H1 (cell line): ENCODE results near the gene SPATA21. TPM values are rescaled to one million over a fixed set of nuclear protein-coding genes. Genes with fewer than 3 reads are reported as not detected.

ENCODE experiments used
- CTCF ChIA-PET: fragments of 300-600 bp; sonication (Branson Sonifier 250); formaldehyde crosslinking; loops from one replicate; lab custom pipeline; 2021; ENCODE audit not compliant: partially characterized antibody; lab: Charles Lee
- POLR2A ChIA-PET: fragments of 300-600 bp; sonication (Branson Sonifier 250); formaldehyde crosslinking; loops from one replicate; lab custom pipeline; 2021; ENCODE audit warnings: inconsistent platforms; ENCODE audit not compliant: partially characterized antibody; lab: Charles Lee
- DNase-seq, 2 experiments: peaks; one replicate each; pipeline versions ENCODE4 v3.0.0 to v3.0.0-alpha.2; 2010 to 2022; ENCODE audit warnings: low spot score in 2 of 2, low read depth in 1 of 2, mixed read lengths in 1 of 2
- FAIRE-seq: peaks from 2 replicates; lab custom pipeline; 2011; peaks lifted over from hg19 to GRCh38; lab: Jason Lieb, UNC
- H2AFZ ChIP-seq: 2 replicates; pipeline ENCODE4 v1.8.1; 2012; ENCODE audit warnings: low read length, inconsistent platforms
- H2AK5ac ChIP-seq: 2 replicates; pipeline ENCODE4 v1.6.1; 2013; ENCODE audit warnings: low read depth, low read length
- H2BK120ac ChIP-seq: replicated peaks from 2 replicates; pipeline ENCODE3; 2013; ENCODE audit warnings: low read depth, low read length, inconsistent platforms
- H2BK12ac ChIP-seq: 2 replicates; pipeline ENCODE4 v1.6.1; 2013; ENCODE audit warnings: low read depth, low read length
- H2BK15ac ChIP-seq: 2 replicates; pipeline ENCODE4 v1.6.1; 2013; ENCODE audit warnings: low read length
- H2BK20ac ChIP-seq: 2 replicates; pipeline ENCODE4 v1.6.1; 2013; ENCODE audit warnings: low read length
- H2BK5ac ChIP-seq: 2 replicates; pipeline ENCODE4 v1.6.1; 2013; ENCODE audit warnings: low read depth, low read length
- H3K14ac ChIP-seq: 2 replicates; pipeline ENCODE4 v1.6.1; 2013; ENCODE audit warnings: inconsistent platforms; ENCODE audit not compliant: insufficient read length
- H3K18ac ChIP-seq: 2 replicates; pipeline ENCODE4 v1.6.1; 2013; ENCODE audit warnings: low read length; ENCODE audit errors: extremely low read depth
- H3K23ac ChIP-seq: 2 replicates; pipeline ENCODE4 v1.6.1; 2013; ENCODE audit warnings: inconsistent platforms; ENCODE audit not compliant: insufficient read length
- H3K23me2 ChIP-seq: 2 replicates; pipeline ENCODE4 v1.6.1; 2013; ENCODE audit warnings: low read depth, low read length
- H3K27ac ChIP-seq: 2 replicates; pipeline ENCODE4 v1.6.1; 2011; ENCODE audit warnings: low read depth, low read length, inconsistent platforms
- H3K27me3 ChIP-seq, 4 experiments: replicated peaks in 1 of 4; 1 replicate in 1 of 4; 2 replicates in 3 of 4; pipeline versions ENCODE4 v1.6.1 to v1.8.1; 2011 to 2013; ENCODE audit warnings: low read length in 3 of 4, mild to moderate bottlenecking in 3 of 4, inconsistent platforms in 2 of 4, mixed read lengths in 2 of 4, moderate library complexity in 1 of 4; ENCODE audit not compliant: control insufficient read depth in 3 of 4, insufficient read depth in 3 of 4; ENCODE audit errors: extremely low read depth in 1 of 4
- H3K36me3 ChIP-seq, 4 experiments: 2 replicates each; pipeline versions ENCODE4 v1.6.1 to v1.8.1; 2011 to 2013; ENCODE audit warnings: mild to moderate bottlenecking in 4 of 4, low read length in 3 of 4, moderate library complexity in 2 of 4, control low read depth in 1 of 4, inconsistent platforms in 1 of 4; ENCODE audit not compliant: insufficient read depth in 4 of 4, control insufficient read depth in 2 of 4
- H3K4ac ChIP-seq: replicated peaks from 2 replicates; pipeline ENCODE3; 2013; ENCODE audit warnings: low read length, low read depth, mixed read lengths, inconsistent platforms; ENCODE audit not compliant: insufficient read length
- H3K4me1 ChIP-seq, 4 experiments: replicated peaks in 1 of 4; 1 replicate in 1 of 4; 2 replicates in 3 of 4; pipeline versions ENCODE4 v1.6.1 to v1.8.1; 2011 to 2013; ENCODE audit warnings: low read length in 3 of 4, inconsistent platforms in 2 of 4, mixed read lengths in 1 of 4; ENCODE audit not compliant: insufficient read depth in 4 of 4, control insufficient read depth in 3 of 4
- H3K4me2 ChIP-seq, 2 experiments: 2 replicates each; pipeline versions ENCODE4 v1.6.1 to v1.8.1; 2011 to 2013; ENCODE audit warnings: low read depth in 2 of 2, low read length in 2 of 2, control low read depth in 1 of 2, inconsistent platforms in 1 of 2, mild to moderate bottlenecking in 1 of 2; ENCODE audit not compliant: insufficient read depth in 1 of 2
- H3K4me3 ChIP-seq, 4 experiments: fragments of 200-600, 300-600 bp in 1 of 4; sonication (generic), shearing (Covaris generic), sonication (Bioruptor Twin) in 1 of 4; 2 replicates each; pipeline versions ENCODE4 v1.5.1 to v1.8.1; 2011 to 2016; ENCODE audit warnings: low read length in 4 of 4, low read depth in 3 of 4, control low read depth in 2 of 4, inconsistent platforms in 2 of 4, mild to moderate bottlenecking in 2 of 4, mixed read lengths in 1 of 4, moderate library complexity in 1 of 4; ENCODE audit not compliant: insufficient read depth in 2 of 4; ENCODE audit errors: extremely low read depth in 1 of 4
- H3K56ac ChIP-seq: replicated peaks from 2 replicates; pipeline ENCODE3; 2013; ENCODE audit warnings: low read depth, mild to moderate bottlenecking, mixed read lengths, low read length, inconsistent platforms; ENCODE audit not compliant: insufficient read length
- H3K79me1 ChIP-seq: 2 replicates; pipeline ENCODE4 v1.6.1; 2013; ENCODE audit warnings: low read depth, low read length, control low read depth
- H3K79me2 ChIP-seq, 2 experiments: 2 replicates each; pipeline versions ENCODE4 v1.6.1 to v1.8.1; 2012 to 2013; ENCODE audit warnings: low read length in 2 of 2, mild to moderate bottlenecking in 2 of 2, inconsistent platforms in 1 of 2; ENCODE audit not compliant: insufficient read depth in 2 of 2, control insufficient read depth in 1 of 2
- H3K9ac ChIP-seq, 4 experiments: replicated peaks in 1 of 4; 1 replicate in 1 of 4; 2 replicates in 3 of 4; pipeline versions ENCODE4 v1.6.1 to v1.8.1; 2011 to 2013; ENCODE audit warnings: low read depth in 3 of 4, low read length in 3 of 4, control low read depth in 2 of 4, mild to moderate bottlenecking in 2 of 4, moderate library complexity in 2 of 4, inconsistent platforms in 1 of 4; ENCODE audit errors: extremely low read depth in 1 of 4
- H3K9me3 ChIP-seq, 2 experiments: 2 replicates each; pipeline versions ENCODE4 v1.6.1 to v1.8.1; 2012 to 2013; ENCODE audit warnings: mild to moderate bottlenecking in 2 of 2, moderate library complexity in 2 of 2, control low read depth in 1 of 2, inconsistent platforms in 1 of 2, low read depth in 1 of 2, low read length in 1 of 2, mixed read lengths in 1 of 2; ENCODE audit not compliant: insufficient read depth in 2 of 2
- H4K20me1 ChIP-seq, 2 experiments: replicated peaks in 1 of 2; 2 replicates each; pipeline versions ENCODE3 to v1.8.1; 2011 to 2013; ENCODE audit warnings: inconsistent platforms in 2 of 2, low read length in 2 of 2, mild to moderate bottlenecking in 1 of 2; ENCODE audit not compliant: insufficient read depth in 2 of 2, control insufficient read depth in 1 of 2
- H4K5ac ChIP-seq: 2 replicates; pipeline ENCODE4 v1.6.1; 2013; ENCODE audit warnings: low read length, low read depth, mixed read lengths, inconsistent platforms; ENCODE audit not compliant: insufficient read length
- H4K8ac ChIP-seq: 2 replicates; pipeline ENCODE4 v1.8.0; 2013; ENCODE audit warnings: mild to moderate bottlenecking, moderate library complexity, low read length, inconsistent platforms; ENCODE audit not compliant: insufficient read depth; ENCODE audit errors: extremely low read depth
- H4K91ac ChIP-seq: replicated peaks from 2 replicates; pipeline ENCODE3; 2013; ENCODE audit warnings: low read length, mixed read lengths, inconsistent platforms; ENCODE audit not compliant: insufficient read length
- ATF3 ChIP-seq: IDR thresholded peaks from 2 replicates; pipeline ENCODE4 v1.6.1; 2011; ENCODE audit warnings: low read depth, mild to moderate bottlenecking, low read length; ENCODE audit not compliant: insufficient read depth
- BRCA1 ChIP-seq: IDR thresholded peaks from 2 replicates; pipeline ENCODE4 v1.6.1; 2012; ENCODE audit warnings: low read depth, low read length, improper control_type of control experiment
- CREB1 ChIP-seq: IDR thresholded peaks from 2 replicates; pipeline ENCODE4 v1.6.1; 2012; ENCODE audit warnings: inconsistent platforms
- CTCF ChIP-seq, 3 experiments: IDR thresholded peaks; 1 replicate in 2 of 3; 2 replicates in 1 of 3; pipeline versions ENCODE4 v1.5.1 to v1.6.1; 2011; ENCODE audit warnings: low read length in 3 of 3, mild to moderate bottlenecking in 3 of 3, inconsistent platforms in 2 of 3, low read depth in 1 of 3, moderate library complexity in 1 of 3; ENCODE audit not compliant: insufficient read depth in 1 of 3; ENCODE audit errors: control extremely low read depth in 1 of 3
- KDM1A ChIP-seq: fragments of 200-600, 300-600 bp; sonication (generic); IDR thresholded peaks from 2 replicates; pipeline ENCODE4 v1.7.1; 2016; ENCODE audit warnings: mild to moderate bottlenecking, low read length, borderline replicate concordance
- KDM4A ChIP-seq: IDR thresholded peaks from one replicate; pipeline ENCODE4 v1.7.1; 2012; ENCODE audit warnings: low read depth, mild to moderate bottlenecking, moderate library complexity, low read length, inconsistent platforms; ENCODE audit not compliant: severe bottlenecking
- NANOG ChIP-seq: IDR thresholded peaks from 2 replicates; pipeline ENCODE4 v1.6.1; 2011; ENCODE audit warnings: low read length, low read depth, mild to moderate bottlenecking, inconsistent platforms; ENCODE audit not compliant: insufficient read depth, poor library complexity, severe bottlenecking
- POLR2AphosphoS5 ChIP-seq: IDR thresholded peaks from 2 replicates; pipeline ENCODE4 v1.6.1; 2011; ENCODE audit warnings: low read depth, low read length
- SP2 ChIP-seq: IDR thresholded peaks from 2 replicates; pipeline ENCODE4 v1.6.1; 2012; ENCODE audit warnings: mild to moderate bottlenecking, low read length, inconsistent platforms
- WGBS, 2 experiments: shearing (Covaris generic) in 1 of 2; methylation state at CpG; one replicate each; pipeline versions ENCODE4 v1.1.6 to v1.1.7; 2013 to 2015; ENCODE audit warnings: low lambda C conversion rate in 2 of 2, mixed read lengths in 2 of 2, inconsistent platforms in 1 of 2, low coverage in 1 of 2, missing lambda C conversion rate in 1 of 2; ENCODE audit not compliant: insufficient replicate concordance in 2 of 2, insufficient coverage in 1 of 2, insufficient read length in 1 of 2; ENCODE audit errors: extremely low coverage in 1 of 2, missing lambda C conversion rate in 1 of 2; 5-methylcytosine and 5-hydroxymethylcytosine counted together
- polyA plus RNA-seq, 7 experiments: library from polyadenylated mRNA; depleted of rRNA in 3 of 7; stranded (reverse) in 5 of 7; unstranded in 2 of 7; fragments of >200 nt in 5 of 7; fragments of 200-250 nt in 2 of 7; gene quantifications; 1 replicate in 5 of 7; 2 replicates in 1 of 7; 4 replicates in 1 of 7; pipeline versions ENCODE4 v1.2.1 to v1.2.3, GENCODE V29; 2011 to 2013; ENCODE audit warnings: missing spikeins in 2 of 7, mixed read lengths in 2 of 7
- total RNA-seq: library from RNA; stranded (reverse); fragmentation: NEBNext Ultra II Directional; extraction: Animal tissue kit (Norgen Biotek cat#: 25700); gene quantifications from 2 replicates; pipeline ENCODE4 v1.2.1, GENCODE V29; 2021

Gene SPATA21
- total and polyA plus RNA-seq, 2 of the 8 experiments (the other 6 are each of a cell fraction or from before 2014, with no cell fraction given) = not detected

- no peaks in the 10 kb centered on the region for H3K79me1 ChIP-seq
- no peak overlapping the region for H2BK12ac ChIP-seq
- H3K36me3 ChIP-seq = peaks cover 0 to 3% (median 1%) of the 10 kb centered on the region in 4 experiments; a peak in 1 of 8 replicates
- no peak overlapping the region for H2AK5ac ChIP-seq
- H2BK15ac ChIP-seq = no peak overlapping the region
- H3K4me3 ChIP-seq = no peak overlapping the region
- no peaks in the 10 kb centered on the region for H3K4me1 ChIP-seq
- no peak overlapping the region for H3K14ac ChIP-seq
- peak overlapping the region; percentile 38 for H3K4ac ChIP-seq
- no peaks in the 10 kb centered on the region for H3K9me3 ChIP-seq
- H3K56ac ChIP-seq = no peak overlapping the region
- 96% methylated on average over 21 of the region's 21 CpGs; no CpG with 5 or more reads in 1 of the 2 experiments for WGBS, 2 experiments
- no peak overlapping the region for H3K23ac ChIP-seq
- H4K8ac ChIP-seq = no peak overlapping the region
- H2AFZ ChIP-seq = no peak overlapping the region
- H2BK20ac ChIP-seq = no peak overlapping the region
- H3K23me2 ChIP-seq = peaks cover 1% of the 10 kb centered on the region; the same call in 1 of the 2 replicates
- H4K91ac ChIP-seq = no peak overlapping the region
- ChIA-PET POLR2A (no interaction called here), CTCF (interaction anchor here (1.2 to 1.6 kb wide), 4 partner anchors 10 to 161 kb away, joined by 4 to 6 read pairs (median 5); partner anchors contain the start of gene NECAP2)
- H4K5ac ChIP-seq = no peak overlapping the region
- H2BK120ac ChIP-seq = no peak overlapping the region
- H3K27me3 ChIP-seq = no peaks in the 10 kb centered on the region
- H2BK5ac ChIP-seq = no peak overlapping the region
- H3K18ac ChIP-seq = no peak overlapping the region
- H4K20me1 ChIP-seq = peaks cover 2 to 4% of the 10 kb centered on the region in 2 experiments
- no peak overlapping the region for H3K27ac ChIP-seq
- no peak overlapping the region for H3K4me2 ChIP-seq
- no peaks in the 10 kb centered on the region for H3K79me2 ChIP-seq
- DNase-seq (no peak), FAIRE-seq (no peak)
- H3K9ac ChIP-seq = no peak overlapping the region
- TF ChIP-seq ATF3 (no peak), CREB1 (no peak), BRCA1 (no peak), CTCF (IDR thresholded peaks at IDR 0.05; ENCODE audit: control extremely low read depth in 1 of 3, insufficient read depth in 1 of 3, low read depth in 1 of 3, low read length in 3 of 3) (no peak), NANOG (no peak), SP2 (no peak), KDM1A (no peak), POLR2AphosphoS5 (no peak), KDM4A (no peak)
Measured at GRCh38 chr1:16464917-16465625, 27.8 kb upstream of the SPATA21 start.
